ENCODE data around the gene RPS28.
"Not testable (repeated sequence)": the region's sequence is repeated elsewhere in the genome, so short reads cannot be mapped to it uniquely, and the experiment has no call there.

Gene RPS28

DNA sequence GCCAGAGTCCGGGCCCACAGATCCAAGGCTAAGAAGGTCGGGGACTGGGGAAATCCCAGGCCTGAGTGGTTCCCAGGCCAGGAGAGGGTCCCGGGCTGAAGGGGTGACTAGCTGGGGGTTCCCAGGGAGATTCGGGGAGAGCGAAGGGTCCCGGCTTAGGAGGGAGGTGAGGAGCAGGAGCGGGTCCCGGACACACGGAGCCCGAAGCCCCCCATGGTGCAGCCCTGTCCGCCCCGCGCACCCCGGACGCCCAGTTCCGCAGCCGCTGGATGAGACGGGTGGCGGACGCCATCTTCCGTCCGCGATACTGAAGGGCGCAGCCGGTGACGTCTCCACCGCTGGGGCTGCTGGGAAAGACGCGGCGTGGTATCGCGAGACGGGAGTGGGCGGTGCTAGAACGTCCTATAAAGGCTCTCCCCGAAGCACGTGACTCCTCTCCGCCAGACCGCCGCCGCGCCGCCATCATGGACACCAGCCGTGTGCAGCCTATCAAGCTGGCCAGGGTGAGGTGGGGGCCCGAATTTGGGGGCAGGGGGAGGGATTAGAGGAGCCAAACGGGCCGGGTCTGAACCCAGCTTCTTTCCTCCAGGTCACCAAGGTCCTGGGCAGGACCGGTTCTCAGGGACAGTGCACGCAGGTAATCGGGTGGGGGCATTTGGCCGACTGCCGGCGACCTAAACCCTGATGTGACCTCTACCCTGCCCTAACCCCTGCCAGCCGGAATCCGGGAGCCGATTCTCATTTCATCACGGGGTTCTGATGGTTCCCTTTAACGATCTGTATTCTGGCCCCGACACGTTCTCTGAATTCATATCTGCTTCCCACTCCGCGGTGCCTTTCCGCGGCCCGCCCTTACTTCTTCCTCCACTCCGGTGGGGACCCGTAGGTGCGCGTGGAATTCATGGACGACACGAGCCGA lies at the start of gene RPS28, which contains the start of gene NDUFA7:
RPS28 (plus strand) TSS at position 430 of the 919 bp plus-strand sequence; CDS start at position 465, 35 bp downstream.
NDUFA7 (minus strand) TSS at position 309 of the 919 bp plus-strand sequence; CDS start at position 292, 17 bp downstream.
- in situ Hi-C loops (cut with MboI; ENCODE audit: low sequenced_read_pairs) = no loop called here

DNA sequence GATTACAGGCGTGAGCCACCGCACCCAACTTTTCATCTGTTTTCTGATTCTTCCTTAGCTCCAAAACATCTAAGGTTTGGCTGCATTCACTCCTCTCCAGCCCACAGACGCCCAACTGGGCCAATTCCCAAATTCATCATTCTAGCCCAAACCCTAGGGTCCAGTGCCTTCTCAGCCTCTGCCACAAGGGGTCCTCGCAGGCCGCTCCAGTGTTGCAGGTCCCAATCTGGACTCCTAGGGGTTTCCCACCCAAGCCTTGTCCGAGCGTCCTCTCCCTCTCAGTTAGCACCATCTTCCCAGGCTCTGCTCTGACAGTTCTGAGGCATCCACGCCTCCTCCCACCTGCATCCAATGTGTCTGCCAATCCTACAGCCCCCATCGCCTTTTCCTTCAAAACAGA lies 44.8 kb upstream of the RPS28 start:
- in situ Hi-C loops (cut with MboI; ENCODE audit: low sequenced_read_pairs) = not testable (repeated sequence)

DNA sequence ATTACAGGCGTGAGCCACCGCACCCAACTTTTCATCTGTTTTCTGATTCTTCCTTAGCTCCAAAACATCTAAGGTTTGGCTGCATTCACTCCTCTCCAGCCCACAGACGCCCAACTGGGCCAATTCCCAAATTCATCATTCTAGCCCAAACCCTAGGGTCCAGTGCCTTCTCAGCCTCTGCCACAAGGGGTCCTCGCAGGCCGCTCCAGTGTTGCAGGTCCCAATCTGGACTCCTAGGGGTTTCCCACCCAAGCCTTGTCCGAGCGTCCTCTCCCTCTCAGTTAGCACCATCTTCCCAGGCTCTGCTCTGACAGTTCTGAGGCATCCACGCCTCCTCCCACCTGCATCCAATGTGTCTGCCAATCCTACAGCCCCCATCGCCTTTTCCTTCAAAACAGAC lies 30.0 kb upstream of the RPS28 start:
- in situ Hi-C loops (cut with MboI; ENCODE audit: low sequenced_read_pairs) = not testable (repeated sequence)

DNA sequence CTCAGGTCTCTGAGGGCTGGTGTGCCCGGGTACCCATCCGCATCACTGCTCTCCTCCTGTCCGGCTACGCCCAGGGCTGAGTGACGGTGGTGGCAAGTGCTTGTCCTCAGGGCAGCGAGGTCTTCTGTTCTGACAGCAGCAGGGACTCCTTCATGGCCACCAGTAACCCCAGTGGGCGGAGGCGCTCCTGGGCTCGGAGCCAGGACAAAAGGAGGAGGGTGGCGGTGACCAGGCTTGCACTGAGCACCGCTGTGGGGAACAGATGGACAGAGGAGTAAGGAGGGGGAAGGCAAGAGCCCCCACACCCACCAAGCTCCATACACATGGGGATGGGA lies 19.0 kb upstream of the RPS28 start:
- in situ Hi-C loops (cut with MboI; ENCODE audit: low sequenced_read_pairs) = no loop called here

DNA sequence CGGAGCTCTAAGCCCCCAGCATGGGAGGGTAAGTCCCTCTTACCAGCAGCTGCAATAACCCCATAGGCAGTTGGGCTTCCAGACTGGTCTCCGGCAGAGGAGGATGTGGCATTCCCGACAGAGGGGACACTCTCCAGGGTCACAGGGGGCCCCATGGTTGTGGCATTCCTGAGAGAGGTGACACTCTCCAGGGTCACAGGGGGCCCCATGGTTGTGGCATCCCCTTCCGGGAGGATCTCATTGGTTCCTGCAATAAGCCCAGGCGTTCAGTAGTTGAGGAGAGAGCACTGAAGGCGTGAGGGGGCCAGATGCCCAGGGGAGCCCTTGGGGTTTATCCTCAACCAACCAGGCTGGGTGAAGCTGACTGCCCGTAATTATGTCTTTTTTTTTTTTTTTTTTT lies 18.6 kb upstream of the RPS28 start:
- in situ Hi-C loops (cut with MboI; ENCODE audit: low sequenced_read_pairs) = no loop called here

DNA sequence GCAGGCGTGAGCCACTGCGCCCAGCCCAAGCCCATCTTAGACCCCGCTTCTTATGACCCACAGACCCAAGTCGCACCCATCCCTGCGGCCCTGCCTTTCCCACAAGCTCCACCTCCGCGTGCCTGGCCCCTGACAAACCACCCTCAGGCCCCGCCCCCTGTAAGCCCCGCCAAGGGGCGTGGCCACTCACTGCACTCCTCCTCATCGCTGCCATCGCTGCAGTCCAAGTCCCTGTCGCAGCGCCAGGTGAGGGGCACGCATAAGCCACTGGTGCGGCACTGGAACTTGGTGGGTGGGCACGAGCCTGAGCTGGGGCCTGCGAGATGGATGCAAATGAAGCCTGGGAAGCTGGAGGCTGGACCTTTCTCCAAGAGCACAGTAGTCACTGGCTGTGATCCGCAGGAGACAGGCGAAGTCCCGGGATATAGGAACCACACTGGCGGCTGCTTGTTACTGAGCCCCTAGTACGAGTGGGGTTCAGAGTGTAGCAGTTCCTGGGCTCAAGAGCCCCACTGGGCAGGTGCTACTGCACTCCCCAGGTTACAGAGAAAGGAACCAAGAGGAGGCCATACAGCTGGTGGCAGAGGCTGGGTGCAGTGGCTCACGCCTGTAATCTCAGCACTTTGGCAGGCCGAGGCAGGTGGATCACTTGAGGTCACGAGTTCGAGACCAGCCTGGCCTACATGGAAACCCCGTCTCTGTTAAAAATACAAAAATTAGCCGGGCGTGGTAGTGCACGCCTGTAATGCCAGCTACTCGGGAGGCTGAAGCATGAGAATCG lies 16.3 kb upstream of the RPS28 start:
- in situ Hi-C loops (cut with MboI; ENCODE audit: low sequenced_read_pairs) = no loop called here

DNA sequence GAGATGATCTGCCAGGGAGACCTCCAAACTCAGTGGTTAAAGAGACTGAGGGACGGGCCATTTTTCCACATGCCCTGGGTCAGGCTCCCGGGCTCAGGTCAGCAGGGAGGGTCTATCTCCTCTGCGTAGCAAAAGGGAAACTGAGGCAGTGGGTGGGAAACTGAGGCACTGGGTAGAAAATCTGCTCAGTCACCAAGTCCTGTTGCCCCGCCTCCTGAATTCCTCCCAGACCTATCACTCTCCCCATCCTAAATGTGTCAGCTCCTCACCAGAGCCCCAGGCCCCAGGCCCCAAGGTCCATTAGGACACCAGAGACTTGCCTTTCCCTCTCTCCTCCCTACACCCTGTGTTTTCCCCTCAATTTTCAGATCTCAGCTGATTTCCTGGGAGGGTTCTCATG lies 15.5 kb upstream of the RPS28 start:
- in situ Hi-C loops (cut with MboI; ENCODE audit: low sequenced_read_pairs) = no loop called here

DNA sequence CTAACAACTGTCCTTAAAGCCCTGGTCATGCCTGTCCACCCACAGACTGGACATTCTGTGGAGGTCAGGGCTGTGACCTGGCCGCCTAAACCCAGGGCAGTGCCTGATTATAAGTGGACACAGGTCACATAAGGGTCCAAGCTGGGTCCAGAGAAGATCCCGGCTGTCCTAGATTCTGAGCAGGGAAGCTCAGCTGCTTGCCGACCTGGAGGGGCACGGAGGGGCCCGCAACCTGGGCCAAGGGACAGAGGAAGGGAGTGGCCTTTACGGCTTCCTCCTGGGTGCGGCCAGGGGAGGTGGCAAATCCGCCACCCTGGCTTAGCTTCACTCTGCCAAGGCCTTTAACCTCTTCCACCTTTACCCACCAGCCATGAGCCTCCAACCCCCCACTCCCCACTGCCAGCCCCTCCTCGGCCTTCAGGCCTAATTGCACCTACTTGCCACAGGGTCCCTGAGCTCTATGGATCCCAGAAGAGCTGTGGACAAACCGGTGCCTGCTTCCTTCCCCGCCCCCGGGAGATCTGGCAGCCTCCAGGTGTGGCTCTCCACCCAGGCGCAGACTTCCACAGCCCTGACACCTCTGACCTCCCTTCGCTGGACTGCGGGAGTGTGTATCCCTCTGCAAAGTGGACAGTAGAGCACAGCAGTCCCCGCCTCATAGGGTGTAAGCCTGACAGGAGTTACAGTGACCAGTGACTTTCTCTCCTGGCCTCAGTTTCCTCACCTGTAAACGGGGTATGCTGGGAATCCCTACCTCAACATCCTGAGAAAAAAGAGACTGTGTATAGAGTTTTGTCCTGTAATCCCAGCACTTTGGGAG lies 14.9 kb upstream of the RPS28 start:
- in situ Hi-C loops (cut with MboI; ENCODE audit: low sequenced_read_pairs) = no loop called here

DNA sequence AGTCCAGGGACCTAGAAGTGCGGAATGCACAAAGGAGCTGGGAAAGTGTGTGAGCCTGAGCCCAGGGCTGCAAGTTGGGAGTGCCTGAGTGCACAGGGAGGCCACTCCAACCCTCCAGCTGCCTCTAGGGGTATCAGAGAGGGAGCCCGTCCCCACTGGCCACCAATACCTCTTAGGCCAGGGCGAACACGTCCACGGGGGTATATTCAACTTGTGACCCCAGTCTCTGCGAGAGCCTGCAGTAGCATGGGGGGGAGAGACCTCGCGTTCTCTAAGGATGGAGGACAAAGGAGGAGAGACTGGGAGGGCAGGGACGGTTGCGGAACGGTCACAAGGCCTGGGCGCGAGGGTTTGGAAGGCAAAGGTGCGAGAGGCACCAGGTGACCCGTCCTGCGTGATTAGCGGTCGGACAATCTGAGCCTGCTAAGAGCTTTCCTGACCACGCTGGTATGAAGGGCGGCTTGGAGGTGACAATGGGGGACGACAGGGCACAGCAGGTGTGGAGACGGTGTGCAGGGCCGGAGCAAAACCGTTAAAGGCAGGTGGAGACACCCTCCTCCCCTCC lies 13.8 kb upstream of the RPS28 start:
- in situ Hi-C loops (cut with MboI; ENCODE audit: low sequenced_read_pairs) = no loop called here

DNA sequence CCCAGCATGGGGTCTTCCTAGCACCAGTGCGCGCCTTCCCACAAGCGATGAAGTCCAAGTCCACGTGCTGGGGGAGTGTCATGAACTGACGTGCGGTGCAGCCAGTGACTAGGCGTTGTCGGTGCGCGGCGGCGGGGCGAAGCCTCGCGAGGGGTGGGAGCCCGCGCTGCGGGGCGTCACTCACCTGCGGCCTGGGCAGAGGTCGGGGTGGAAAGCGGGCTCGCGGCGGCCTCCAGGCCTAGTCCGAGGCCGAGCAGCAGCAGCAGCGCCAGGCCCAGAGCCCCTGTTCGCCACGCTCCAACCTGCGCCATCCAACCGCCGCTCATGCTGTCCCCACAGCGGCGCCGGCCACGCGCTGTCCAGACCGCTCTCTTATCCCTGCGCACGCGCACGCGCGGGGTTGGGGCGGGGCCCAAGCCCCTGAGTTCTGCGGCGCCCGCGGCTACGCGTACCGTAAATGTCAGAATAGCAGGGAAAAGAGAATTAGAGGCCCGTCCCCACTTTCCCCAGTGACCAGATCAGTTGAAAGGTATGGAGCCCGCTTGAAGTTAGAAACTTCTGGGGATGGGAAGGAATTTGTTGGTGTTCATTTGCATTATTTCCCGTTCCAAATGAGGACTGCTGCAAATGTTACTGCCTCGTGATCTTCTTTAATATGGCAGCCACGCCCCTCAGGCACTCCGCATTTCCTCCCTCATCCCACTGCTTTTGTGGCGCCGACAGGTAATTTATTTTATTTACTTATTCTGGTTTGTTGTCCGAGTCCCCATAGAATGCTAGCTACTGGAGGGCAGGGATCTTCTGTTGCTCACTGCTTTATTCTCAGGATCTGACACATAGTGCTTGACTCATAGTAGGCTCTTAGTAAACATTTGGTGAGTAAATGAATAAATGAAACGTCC lies 13.1 kb upstream of the RPS28 start, which contains the start of gene CD320:
CD320 (minus strand) TSS at position 394 of the 902 bp plus-strand sequence; CDS start at position 326, 68 bp downstream.
- in situ Hi-C loops (cut with MboI; ENCODE audit: low sequenced_read_pairs) = no loop called here

DNA sequence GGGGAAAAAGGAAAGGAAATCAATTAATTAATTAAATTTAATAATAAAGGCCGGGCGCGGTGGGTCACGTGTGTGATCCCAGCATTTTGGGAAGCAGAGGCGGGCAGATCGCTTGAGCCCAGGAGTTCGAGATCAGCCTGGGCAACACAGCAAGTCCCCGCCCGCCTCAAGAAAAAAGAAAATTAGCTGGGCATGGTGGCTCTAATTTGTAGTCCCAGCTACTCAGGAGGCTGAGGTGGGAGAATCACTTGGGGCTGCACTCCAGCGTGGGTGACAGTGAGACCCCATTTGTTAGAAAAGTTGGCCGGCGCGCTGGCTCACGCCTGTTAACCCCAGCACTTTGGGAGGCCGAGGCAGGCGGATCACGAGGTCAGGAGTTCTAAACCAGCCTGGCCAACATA lies 12.4 kb upstream of the RPS28 start:
- in situ Hi-C loops (cut with MboI; ENCODE audit: low sequenced_read_pairs) = no loop called here

DNA sequence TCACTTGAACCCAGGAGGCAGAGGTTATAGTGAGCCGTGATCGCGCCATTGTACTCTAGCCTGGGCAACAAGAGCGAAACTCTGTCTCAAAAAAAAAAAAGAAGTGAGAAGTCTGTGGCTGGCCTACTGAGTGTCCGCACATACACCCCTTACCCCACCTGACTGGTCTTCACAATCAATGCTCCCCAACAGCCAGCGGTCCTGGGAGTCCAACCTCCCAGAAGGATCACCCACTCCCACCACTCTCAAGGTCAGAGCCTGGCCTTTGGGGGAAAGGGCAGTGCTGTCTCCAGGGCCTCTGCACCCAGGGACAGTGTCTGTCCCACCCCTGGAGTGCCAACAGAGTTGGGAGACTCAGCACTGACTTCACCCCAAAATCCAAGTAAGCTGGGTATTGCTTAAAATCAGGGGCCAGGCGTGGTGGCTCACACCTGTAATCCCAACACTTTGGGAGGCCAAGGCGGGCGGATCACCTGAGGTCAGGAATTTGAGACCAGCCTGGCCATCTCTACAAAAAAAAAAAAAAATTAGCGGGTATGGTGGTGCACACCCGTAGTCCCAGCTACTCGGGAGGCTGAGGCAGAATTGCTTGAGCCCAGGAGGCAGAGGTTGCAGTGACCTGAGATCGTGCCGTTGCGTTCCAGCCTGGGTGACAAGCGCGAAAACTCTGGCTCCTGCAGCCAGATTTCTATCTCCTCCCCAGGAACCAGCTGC lies 10.8 kb upstream of the RPS28 start:
- in situ Hi-C loops (cut with MboI; ENCODE audit: low sequenced_read_pairs) = no loop called here

DNA sequence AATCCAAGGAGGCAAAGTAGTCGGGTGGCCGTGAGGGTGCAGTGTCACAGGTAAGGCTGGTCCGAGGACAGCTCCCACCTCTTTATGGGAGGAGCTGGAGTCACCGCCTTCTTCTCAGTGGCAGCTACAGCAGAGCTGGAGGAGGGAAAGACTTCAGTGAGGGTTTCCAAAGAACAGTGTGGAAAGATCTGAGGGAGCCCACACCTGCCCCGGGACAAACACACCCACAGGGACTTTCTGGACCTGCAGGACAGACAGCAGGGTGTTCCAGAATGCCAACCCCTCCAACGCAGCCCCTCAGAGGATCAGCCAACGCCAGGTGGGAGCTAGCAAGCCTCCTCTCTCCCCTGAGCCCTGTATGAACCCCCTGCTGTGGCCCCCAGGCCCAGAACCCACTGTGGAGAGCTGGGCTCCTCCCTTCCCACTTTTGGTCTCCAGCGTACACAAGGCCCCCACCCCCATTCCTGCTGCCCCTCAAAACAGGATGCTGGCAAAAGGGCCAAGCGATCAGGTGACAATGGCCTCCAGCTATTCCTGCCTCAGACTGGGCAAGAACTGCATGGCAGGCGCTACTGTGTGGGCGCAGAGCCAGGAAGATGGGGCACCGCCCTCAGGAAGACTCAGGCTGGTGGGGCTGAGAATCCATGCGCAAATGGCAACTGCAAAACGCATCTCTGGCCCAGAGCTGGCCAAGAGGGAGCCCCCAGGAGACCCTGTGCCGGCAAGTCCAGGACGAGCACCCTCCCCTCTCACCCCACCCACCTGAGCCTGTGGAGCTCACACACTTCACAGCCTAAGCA lies 9.6 kb upstream of the RPS28 start:
- in situ Hi-C loops (cut with MboI; ENCODE audit: low sequenced_read_pairs) = no loop called here

DNA sequence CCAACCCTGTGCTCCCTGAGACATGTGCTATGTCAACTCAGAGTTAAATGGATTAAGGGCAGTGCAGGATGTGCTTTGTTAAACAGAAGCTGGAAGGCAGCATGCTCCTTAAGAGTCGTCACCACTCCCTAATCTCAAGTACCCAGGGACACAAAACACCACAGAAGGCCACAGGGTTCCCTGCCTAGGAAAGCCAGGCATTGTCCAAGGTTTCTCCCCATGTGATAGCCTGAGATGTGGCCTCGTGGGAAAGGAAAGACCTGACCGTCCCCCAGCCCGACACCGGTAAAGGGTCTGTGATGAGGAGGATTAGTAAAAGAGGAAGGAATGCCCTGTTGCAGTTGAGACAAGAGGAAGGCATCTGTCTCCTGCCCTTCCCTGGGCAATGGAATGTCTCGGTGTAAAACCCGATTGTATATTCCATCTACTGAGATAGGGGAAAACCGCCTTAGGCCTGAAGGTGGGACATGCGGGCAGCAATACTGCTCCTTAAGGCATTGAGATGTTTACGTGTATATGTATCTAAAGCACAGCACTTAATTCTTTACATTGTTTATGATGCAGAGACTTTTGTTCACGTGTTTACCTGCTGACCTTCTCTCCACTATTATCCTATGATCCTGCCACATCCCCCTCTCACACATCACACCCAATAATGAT lies 6.2 kb upstream of the RPS28 start:
- in situ Hi-C loops (cut with MboI; ENCODE audit: low sequenced_read_pairs) = not testable (repeated sequence)

DNA sequence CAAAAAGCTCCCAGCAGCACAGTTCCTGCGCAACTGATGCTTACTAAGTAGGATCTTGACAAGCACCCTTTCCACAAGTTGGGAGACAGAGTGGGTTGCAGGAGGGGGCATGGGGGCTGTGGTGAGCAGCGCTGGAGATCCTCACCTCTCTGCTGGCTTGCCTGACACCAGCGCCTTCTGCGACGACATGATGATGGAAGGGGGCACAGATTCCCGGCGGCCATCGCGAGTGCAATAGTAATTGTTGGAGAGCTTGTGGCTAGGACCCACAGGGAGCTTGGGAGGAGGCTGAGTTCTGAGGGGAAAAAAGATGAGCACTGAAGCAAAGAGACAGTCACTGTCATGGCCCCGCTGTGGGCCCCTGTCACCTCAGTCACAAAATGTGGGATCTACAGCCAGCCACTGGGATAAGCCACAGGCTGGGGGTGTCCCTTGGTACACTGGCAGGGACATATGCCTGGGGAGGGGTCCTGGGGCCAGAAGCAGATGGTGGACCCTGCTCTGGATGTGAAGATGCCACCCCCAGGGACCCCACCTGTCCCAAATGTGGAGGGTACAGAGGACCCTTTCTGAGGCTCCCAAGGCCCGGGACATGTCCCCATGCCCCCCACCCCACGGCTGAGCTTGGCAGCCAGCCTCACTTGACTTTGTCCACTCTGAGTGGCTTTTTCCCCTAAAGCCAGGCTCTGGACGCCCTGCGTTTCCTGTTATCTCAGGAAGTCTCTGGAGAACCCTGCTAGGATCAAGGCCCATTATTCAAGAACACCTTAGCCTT lies 4.8 kb upstream of the RPS28 start:
- in situ Hi-C loops (cut with MboI; ENCODE audit: low sequenced_read_pairs) = no loop called here

DNA sequence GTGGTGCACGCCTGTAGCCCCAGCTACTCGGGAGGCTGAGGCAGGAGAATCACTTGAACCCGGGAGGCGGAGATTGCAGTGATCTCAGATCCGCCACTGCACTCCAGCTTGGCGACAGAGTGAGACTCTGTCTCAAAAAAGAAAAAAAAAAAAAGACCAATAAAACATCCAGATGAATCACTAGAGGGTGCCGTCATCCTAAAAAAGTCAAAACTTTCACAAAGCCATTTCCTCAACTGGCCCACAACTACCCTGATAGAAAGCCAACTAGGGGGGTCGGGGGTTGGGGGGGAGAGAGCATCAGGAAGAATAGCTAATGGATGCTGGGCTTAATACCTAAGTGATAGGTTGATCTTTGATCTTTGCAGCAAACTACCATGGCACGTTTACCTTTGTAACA lies 2.5 kb upstream of the RPS28 start:
- in situ Hi-C loops (cut with MboI; ENCODE audit: low sequenced_read_pairs) = not testable (repeated sequence)
